Activated T-cell treated with anti-CD3 and anti-CD28 coated beads, Interleukin-2, amount 50 U/mL, for 48 hours (primary cell): ENCODE results near the gene PSRC1.

Experiments
- DNase-seq, 2 experiments: peaks; one replicate each; pipeline ENCODE4 v3.0.0-alpha.2; 2020

Gene PSRC1

GRCh38 chr1:109242387-109242786, 40.6 kb downstream of the PSRC1 start:
- DNase-seq, result no peak

GRCh38 chr1:109241841-109242345, 41.1 kb downstream of the PSRC1 start:
- DNase-seq, result no peak

- no peak for DNase-seq
These were observed 41.6 kb downstream of the PSRC1 start for GRCh38 chr1:109241344-109241743.

GRCh38 chr1:109240158-109241152, 42.5 kb downstream of the PSRC1 start:
- peak in 1 of 2 experiments; percentile 42 for DNase-seq

- DNase-seq, result peak in 1 of 2 experiments; percentile 50
These were observed 43.4 kb downstream of the PSRC1 start for GRCh38 chr1:109239409-109240068.

DNA sequence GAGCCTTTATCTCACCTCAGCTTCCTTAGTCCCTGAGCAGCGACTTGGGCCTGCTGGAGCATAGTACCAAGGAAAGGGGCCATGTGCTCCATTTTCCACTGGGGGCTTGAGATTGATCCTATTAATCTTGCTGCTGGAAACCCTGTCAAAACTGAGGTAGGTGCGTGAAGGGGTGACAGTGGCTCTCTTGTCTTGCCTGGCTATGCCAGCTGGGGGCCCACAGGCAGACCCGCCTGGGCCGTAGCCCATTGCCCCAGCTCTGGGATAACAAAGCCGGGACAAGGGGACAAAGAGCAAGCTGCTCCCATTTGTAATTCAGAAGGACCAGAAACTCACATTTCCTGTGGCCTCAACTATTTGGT, 43.9 kb downstream of the PSRC1 start:
- no peak for DNase-seq

- DNase-seq, result no peak
These were observed 44.6 kb downstream of the PSRC1 start for GRCh38 chr1:109238382-109238781.

- DNase-seq, result no peak
These were observed 45.4 kb downstream of the PSRC1 start for GRCh38 chr1:109237512-109237911.

- no peak for DNase-seq
These were observed 47.8 kb downstream of the PSRC1 start for GRCh38 chr1:109235137-109235536.

DNA sequence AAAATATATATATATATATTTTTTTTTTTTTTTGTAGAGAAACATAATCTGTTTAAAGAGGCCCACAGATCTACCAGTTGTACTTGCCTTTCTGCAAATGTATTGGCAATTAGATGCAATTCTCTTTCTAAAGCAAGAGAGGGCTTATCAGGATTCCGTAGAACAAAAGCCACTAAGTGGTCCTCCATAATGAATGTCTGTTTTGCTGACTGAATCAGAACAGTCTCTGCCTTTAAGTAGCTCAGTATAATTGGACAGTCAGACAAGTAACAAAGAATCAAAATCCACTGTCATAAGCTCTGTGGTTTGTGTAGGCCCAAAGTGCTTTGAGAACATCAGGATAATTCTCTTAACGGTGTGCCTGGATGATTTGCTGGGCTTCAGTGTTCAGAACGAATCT, 51.9 kb downstream of the PSRC1 start:
- DNase-seq, result no peak
